Measurements from ENCODE around the gene FABP3. TPM values are rescaled to one million over a fixed set of nuclear protein-coding genes. Genes with fewer than 3 reads are reported as not detected.

FABP3 gene
- total RNA-seq, 1 donor from 2014 or later, result 14.0 TPM

GRCh38 chr1:31397360-31398095 is 24.7 kb upstream of the FABP3 start:
- no peaks in the 10 kb centered on the region for H3K27me3 Mint-ChIP-seq (ENCODE audit: low read depth)
- no peaks in the 10 kb centered on the region for H3K36me3 Mint-ChIP-seq (ENCODE audit: low read depth)
- no peak for TF ChIP-seq CTCF (conservative IDR thresholded peaks at IDR 0.05)
- no peak overlapping the region for H3K27ac Mint-ChIP-seq (ENCODE audit: unreplicated experiment)
- H3K4me1 Mint-ChIP-seq, result peaks cover 22% of the 10 kb centered on the region
- no peak overlapping the region for H3K4me3 Mint-ChIP-seq
- H3K9me3 Mint-ChIP-seq, result no peaks in the 10 kb centered on the region
- no peak for DNase-seq (ENCODE audit: low read depth, low spot score)

DNA sequence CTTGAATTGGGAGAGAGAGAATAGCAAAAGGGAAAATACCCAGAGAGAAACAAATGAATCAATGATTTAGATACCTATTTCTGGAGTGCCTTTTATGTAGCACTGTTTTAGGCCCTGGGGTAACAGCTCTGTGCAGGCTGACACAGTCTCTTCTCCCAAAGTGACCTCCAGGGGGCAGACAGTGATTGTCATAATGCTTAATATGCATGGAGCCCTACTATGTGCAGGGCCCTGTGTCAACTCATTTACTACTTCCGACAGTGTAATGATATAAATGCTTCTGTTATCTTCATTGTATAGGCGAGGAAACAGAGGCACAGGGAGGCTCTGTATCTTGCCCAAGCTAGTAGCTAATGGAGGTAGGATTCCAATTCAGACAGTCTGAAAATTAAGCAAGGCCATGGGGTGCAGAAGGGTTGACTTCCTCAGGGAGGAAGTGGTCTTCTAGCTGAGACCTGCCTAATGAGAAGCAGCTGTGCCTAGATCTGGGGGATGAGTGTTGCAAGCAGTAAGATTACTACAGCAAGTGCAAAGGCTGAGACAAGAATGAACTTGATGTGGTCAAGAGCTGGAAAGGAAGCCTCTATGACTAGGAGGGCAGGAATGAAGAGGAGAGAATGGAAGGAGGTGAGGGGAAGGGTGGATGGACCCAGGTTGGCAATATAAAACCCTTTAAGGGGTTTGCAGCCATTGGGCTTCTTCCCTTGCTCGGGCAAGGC is 23.9 kb upstream of the FABP3 start:
- no peak overlapping the region for H3K27ac Mint-ChIP-seq (ENCODE audit: unreplicated experiment)
- H3K4me1 Mint-ChIP-seq, result peaks cover 22% of the 10 kb centered on the region
- no peaks in the 10 kb centered on the region for H3K27me3 Mint-ChIP-seq (ENCODE audit: low read depth)
- H3K9me3 Mint-ChIP-seq, result no peaks in the 10 kb centered on the region
- TF ChIP-seq CTCF (conservative IDR thresholded peaks at IDR 0.05), result peak; percentile 46
- DNase-seq (ENCODE audit: low read depth, low spot score), result no peak
- no peaks in the 10 kb centered on the region for H3K36me3 Mint-ChIP-seq (ENCODE audit: low read depth)
- no peak overlapping the region for H3K4me3 Mint-ChIP-seq

DNA sequence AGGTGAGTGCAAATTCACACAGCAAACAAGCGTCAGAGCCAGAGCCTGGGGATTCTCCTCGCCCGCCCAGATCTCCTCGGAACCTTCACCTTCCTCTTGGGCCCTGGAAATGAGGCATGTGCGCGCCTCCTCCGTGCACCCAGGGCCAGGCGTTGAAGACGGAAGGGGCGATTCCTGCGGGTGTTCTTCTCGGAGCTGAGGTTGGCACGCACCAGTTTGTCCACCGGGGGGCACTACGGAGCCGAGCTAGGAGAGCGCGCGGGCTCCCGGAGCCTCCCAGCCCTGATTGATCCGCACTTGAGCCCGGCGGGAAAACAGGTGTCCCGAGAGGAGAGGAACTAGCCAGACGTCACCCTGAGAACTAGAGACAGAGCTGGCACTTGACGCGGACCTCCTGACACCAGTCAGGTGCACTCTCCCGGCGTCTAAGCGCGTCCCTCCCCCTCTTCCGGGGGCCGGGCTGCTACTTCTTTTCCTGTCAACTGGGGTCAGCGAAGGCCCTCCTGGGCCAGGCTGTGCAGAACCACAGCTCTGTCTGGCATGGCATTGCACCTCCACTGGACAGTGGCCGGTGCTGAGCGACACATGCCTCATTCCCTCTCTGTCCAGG is 21.8 kb upstream of the FABP3 start:
- H3K27ac Mint-ChIP-seq (ENCODE audit: unreplicated experiment), result no peak overlapping the region
- peak overlapping the region; percentile 54 for H3K4me3 Mint-ChIP-seq
- no peaks in the 10 kb centered on the region for H3K36me3 Mint-ChIP-seq (ENCODE audit: low read depth)
- H3K4me1 Mint-ChIP-seq, result peaks cover 22% of the 10 kb centered on the region
- H3K27me3 Mint-ChIP-seq (ENCODE audit: low read depth), result no peaks in the 10 kb centered on the region
- no peaks in the 10 kb centered on the region for H3K9me3 Mint-ChIP-seq
- peak; percentile 94 for DNase-seq (ENCODE audit: low read depth, low spot score)
- peak; percentile 95 for TF ChIP-seq CTCF (conservative IDR thresholded peaks at IDR 0.05)

GRCh38 chr1:31393463-31393862 is 20.6 kb upstream of the FABP3 start:
- H3K4me3 Mint-ChIP-seq, result no peak overlapping the region
- H3K4me1 Mint-ChIP-seq, result peaks cover 22% of the 10 kb centered on the region
- no peak for TF ChIP-seq CTCF (conservative IDR thresholded peaks at IDR 0.05)

DNA sequence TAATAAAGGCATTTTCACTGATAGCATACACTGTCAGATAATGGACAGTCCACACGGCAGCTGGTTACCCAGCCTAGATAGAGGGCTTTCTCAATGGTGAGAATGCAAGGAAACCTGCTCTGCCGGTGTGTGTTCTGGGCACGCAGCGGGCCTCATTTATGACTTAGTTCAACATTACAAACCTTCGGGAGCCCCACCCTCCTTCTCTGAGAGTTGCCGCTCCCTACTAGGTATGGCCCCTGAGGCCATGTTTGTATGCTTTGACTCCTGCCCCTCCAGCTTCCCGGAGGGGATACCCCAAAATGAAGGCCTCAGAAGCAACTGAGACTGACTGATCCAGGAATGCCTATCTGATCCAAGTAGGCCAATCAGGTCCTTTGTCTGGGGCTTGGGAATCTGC is 17.2 kb upstream of the FABP3 start:
- DNase-seq (ENCODE audit: low read depth, low spot score), result no peak
- H3K27me3 Mint-ChIP-seq (ENCODE audit: low read depth), result no peaks in the 10 kb centered on the region

More at GRCh38 chr1:31393463-31393862, 20.6 kb upstream of the FABP3 start:
- DNase-seq (ENCODE audit: low read depth, low spot score), result no peak
- Mint-ChIP-seq H3K9me3 (no peaks in the 10 kb centered on the region), H3K27ac (ENCODE audit: unreplicated experiment) (no peak overlapping the region), H3K27me3 (ENCODE audit: low read depth) (no peaks in the 10 kb centered on the region), H3K36me3 (ENCODE audit: low read depth) (no peaks in the 10 kb centered on the region)

More for the DNA sequence above, 17.2 kb upstream of the FABP3 start:
- Mint-ChIP-seq H3K4me1 (peaks cover 10% of the 10 kb centered on the region), H3K27ac (ENCODE audit: unreplicated experiment) (no peak overlapping the region), H3K4me3 (no peak overlapping the region), H3K9me3 (no peaks in the 10 kb centered on the region), H3K36me3 (ENCODE audit: low read depth) (peaks cover 2% of the 10 kb centered on the region)
- no peak for TF ChIP-seq CTCF (conservative IDR thresholded peaks at IDR 0.05)
